ENCODE data around the gene FLYWCH2. TPM values are rescaled to one million over a fixed set of nuclear protein-coding genes. Genes with fewer than 3 reads are reported as not detected.

Gene FLYWCH2
- total and polyA plus RNA-seq, 12 donors: 18.1 to 65.7 (median 22.3) TPM

- peaks cover 3 to 19% (median 12%) of the 10 kb centered on the region in 9 donors for H3K4me1 ChIP-seq
- intact Hi-C loops (cut with DNase I): loop anchor here in 4 of 10 donors (1.0 to 2.0 kb wide), 2 partner anchors 22 to 23 kb away; no protein-coding TSS in a partner anchor
- no peaks in the 10 kb centered on the region for H3K27me3 ChIP-seq
- no peak for TF ChIP-seq CTCF (IDR thresholded peaks at IDR 0.05)
- peaks cover 0 to 3% (median 0%) of the 10 kb centered on the region in 9 donors for H3K36me3 ChIP-seq
- ATAC-seq (peak in 6 of 8 donors; percentile 1 to 39 (median 6)), DNase-seq (peak in 1 of 2 donors; percentile 40)
- no peaks in the 10 kb centered on the region for H3K9me3 ChIP-seq
- H3K27ac ChIP-seq: peak overlapping the region; percentile 76 to 99 (median 98)
- H3K4me3 ChIP-seq: peak overlapping the region; percentile 42 to 99 (median 93)
- 10% methylated on average over 48 to 51 of the region's 52 CpGs for WGBS, 2 donors
Observed at GRCh38 chr16:2881783-2882649, 999 bp upstream of the FLYWCH2 start.

GRCh38 chr16:2883458-2883908 lies 468 bp downstream of the FLYWCH2 start:
- DNase-seq: peak in 1 of 2 donors; percentile 49
- peak in 5 of 8 donors; percentile 3 to 51 (median 11) for ATAC-seq
- 0 to 1% methylated on average over 29 to 31 of the region's 31 CpGs for WGBS, 2 donors

GRCh38 chr16:2884041-2884451 lies 1.0 kb downstream of the FLYWCH2 start:
- intact Hi-C loops (cut with DNase I): no loop called here
- Histone ChIP-seq H3K4me3 (peak overlapping the region; percentile 79 to 99 (median 93)), H3K4me1 (peaks cover 3 to 19% (median 12%) of the 10 kb centered on the region in 9 donors), H3K27ac (peak overlapping the region in 9 of 10 donors; percentile 96 to 99 (median 98)), H3K36me3 (peaks cover 0 to 12% (median 0%) of the 10 kb centered on the region in 9 donors), H3K27me3 (no peaks in the 10 kb centered on the region), H3K9me3 (peaks cover 0 to 9% (median 0%) of the 10 kb centered on the region in 11 donors)
- DNase-seq: no peak
- no peak for ATAC-seq
- WGBS, 2 donors: 50 to 53% methylated on average over 18 of the region's 18 CpGs
- TF ChIP-seq CTCF (IDR thresholded peaks at IDR 0.05): no peak

More at GRCh38 chr16:2883458-2883908, 468 bp downstream of the FLYWCH2 start:
- H3K27ac ChIP-seq: peak overlapping the region; percentile 93 to 99 (median 98)
- TF ChIP-seq CTCF (IDR thresholded peaks at IDR 0.05): no peak
- intact Hi-C loops (cut with DNase I): loop anchor here in 4 of 10 donors (1.0 to 2.0 kb wide), 2 partner anchors 21 kb away; no protein-coding TSS in a partner anchor
- peaks cover 0 to 5% (median 0%) of the 10 kb centered on the region in 11 donors for H3K9me3 ChIP-seq
- peaks cover 0 to 8% (median 0%) of the 10 kb centered on the region in 9 donors for H3K36me3 ChIP-seq
- peaks cover 3 to 19% (median 12%) of the 10 kb centered on the region in 9 donors for H3K4me1 ChIP-seq
- H3K27me3 ChIP-seq: no peaks in the 10 kb centered on the region
- peak overlapping the region; percentile 79 to 99 (median 93) for H3K4me3 ChIP-seq

GRCh38 chr16:2894231-2894630 lies 11.2 kb downstream of the FLYWCH2 start:
- WGBS, 2 donors: 85 to 88% methylated on average over 31 of the region's 31 CpGs
- Histone ChIP-seq H3K4me1 (peaks cover 3 to 22% (median 15%) of the 10 kb centered on the region in 9 donors), H3K27me3 (no peaks in the 10 kb centered on the region), H3K27ac (no peak overlapping the region), H3K36me3 (peaks cover 0 to 39% (median 8%) of the 10 kb centered on the region in 9 donors), H3K9me3 (no peaks in the 10 kb centered on the region), H3K4me3 (no peak overlapping the region)
- TF ChIP-seq CTCF (IDR thresholded peaks at IDR 0.05): no peak
- intact Hi-C loops (cut with DNase I): no loop called here
- ATAC-seq (no peak), DNase-seq (no peak)
